Measurements from ENCODE around the gene BANK1.

The BANK1 gene

DNA sequence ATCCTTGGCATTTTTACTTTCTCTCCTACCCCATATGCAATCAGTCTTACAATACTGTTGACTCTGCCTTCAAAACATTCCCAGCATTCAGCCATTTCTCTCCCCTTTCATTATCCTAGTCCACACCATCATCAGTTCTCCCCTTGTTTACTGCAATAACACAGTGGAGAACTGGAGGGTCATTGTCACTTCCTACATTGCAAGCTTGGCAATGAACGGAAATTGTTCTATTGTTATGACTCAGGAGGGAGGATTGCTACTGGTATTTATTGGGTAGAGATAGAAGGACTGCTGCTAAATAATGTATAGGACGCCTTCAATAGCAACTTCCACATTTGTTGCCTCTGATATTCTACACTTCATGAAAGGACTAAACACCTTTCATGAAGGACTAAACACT lies 231.8 kb downstream of the BANK1 start:
- no peak for DNase-seq (ENCODE audit: low read depth in 2 of 2, low spot score in 1 of 2)

DNA sequence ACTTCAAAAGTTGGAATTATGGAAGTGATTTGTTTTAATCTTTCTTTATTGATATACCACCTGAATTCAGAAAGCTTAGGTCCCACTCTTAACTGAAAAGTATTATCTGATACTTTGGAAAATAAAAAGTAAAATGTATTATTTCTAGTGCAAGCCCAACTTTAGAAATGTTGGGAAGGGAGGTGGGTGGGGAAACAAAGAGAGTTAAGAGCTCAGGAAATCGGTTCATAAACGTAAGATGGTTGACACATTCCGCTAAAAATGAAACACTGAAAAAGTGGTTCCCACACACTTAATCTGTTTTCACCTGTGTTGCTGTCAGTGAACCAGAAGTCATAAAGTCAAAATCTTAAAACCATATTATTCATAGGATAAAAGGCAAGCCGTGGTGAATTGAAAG lies 237.4 kb downstream of the BANK1 start:
- DNase-seq (ENCODE audit: low read depth in 2 of 2, low spot score in 1 of 2) = no peak

DNA sequence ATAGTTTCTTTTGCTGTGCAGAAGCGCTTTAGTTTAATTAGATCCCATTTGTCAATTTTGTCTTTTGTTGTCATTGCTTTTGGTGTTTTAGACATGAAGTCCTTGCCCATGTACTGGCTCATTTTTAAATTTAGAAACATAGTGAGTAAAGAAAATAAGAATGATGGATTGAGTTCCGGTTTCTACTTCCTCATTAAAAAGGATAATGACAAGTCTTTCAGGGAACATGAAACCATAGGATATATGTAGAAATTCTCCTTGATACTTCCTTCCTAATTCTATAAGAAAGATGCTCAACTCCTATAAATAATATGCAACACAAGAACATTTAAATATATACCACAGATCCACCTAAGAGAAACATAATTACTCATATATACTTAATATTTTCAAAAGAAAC lies 240.9 kb downstream of the BANK1 start:
- DNase-seq (ENCODE audit: low read depth in 2 of 2, low spot score in 1 of 2) = no peak

DNA sequence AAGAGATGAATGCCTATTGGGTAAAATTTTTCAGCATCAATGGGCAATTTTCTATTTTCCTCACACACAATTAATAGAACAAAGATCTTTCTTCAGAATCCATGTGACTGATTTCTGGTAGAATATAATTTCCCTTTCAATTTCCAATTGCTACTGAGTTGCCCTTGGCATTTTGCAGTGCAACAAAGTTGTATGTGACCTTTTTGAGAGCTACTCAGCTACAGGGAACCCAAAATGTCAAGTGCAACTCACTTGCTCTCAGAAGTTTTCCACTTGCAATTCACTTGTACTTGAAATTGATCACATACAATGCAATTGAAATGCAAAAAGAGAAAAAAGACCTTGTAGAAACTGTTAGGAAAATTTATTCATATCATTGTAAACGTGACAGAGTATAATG lies 245.5 kb downstream of the BANK1 start:
- DNase-seq (ENCODE audit: low read depth in 2 of 2, low spot score in 1 of 2) = no peak

DNA sequence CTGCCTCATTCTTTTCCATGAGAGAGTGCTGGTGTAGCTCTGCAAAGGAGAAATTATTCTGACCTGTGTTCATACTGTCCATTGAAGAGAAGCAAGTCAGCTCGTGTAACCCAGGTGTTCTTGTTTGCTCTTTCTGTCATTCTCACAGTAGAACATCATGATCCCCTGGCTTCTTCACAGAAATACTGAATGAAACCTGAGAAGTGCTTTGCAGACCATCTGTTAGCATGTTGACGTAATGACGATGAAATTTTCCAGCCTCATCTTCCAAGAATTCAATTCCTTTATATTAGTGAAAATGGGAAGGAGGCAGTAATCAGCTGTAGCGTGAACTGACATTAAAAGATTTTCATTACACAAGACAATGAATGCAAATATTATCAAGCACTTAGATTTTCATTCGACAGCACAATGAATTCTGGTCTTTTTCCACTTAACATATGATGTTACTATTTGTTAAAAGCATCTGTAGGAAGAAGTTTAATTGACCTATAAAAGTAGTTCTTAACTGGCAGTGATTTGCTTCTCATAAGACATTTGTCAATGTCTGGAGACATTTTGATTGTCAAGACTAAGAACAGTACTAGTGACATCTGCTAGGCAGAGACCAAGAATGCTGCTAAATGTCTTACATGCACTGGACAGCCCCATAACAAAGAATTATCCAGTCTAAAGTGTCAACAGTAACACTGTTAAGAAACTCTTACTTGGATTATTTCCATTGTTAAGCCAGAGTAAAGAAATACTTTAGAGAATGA lies 246.3 kb downstream of the BANK1 start:
- DNase-seq (ENCODE audit: low read depth in 2 of 2, low spot score in 1 of 2) = no peak

DNA sequence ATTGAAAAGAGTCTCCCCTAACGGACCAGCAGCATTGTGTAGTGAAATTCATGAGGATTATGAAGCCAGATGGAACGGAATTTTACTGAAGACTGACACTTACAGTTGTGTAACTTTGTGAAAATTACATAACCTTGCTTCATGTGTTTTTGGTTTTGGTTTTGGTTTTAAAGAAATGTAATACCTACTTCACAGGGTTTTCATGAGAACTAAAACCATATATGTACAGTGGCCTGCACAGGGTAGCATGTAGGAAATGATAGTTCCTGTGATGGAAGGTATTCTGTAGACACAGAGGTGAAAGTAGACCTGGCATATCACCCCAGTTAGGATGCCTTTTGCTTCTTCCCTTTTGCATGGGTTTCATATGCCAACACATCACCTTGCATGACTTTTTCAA lies 247.0 kb downstream of the BANK1 start:
- no peak for DNase-seq (ENCODE audit: low read depth in 2 of 2, low spot score in 1 of 2)

DNA sequence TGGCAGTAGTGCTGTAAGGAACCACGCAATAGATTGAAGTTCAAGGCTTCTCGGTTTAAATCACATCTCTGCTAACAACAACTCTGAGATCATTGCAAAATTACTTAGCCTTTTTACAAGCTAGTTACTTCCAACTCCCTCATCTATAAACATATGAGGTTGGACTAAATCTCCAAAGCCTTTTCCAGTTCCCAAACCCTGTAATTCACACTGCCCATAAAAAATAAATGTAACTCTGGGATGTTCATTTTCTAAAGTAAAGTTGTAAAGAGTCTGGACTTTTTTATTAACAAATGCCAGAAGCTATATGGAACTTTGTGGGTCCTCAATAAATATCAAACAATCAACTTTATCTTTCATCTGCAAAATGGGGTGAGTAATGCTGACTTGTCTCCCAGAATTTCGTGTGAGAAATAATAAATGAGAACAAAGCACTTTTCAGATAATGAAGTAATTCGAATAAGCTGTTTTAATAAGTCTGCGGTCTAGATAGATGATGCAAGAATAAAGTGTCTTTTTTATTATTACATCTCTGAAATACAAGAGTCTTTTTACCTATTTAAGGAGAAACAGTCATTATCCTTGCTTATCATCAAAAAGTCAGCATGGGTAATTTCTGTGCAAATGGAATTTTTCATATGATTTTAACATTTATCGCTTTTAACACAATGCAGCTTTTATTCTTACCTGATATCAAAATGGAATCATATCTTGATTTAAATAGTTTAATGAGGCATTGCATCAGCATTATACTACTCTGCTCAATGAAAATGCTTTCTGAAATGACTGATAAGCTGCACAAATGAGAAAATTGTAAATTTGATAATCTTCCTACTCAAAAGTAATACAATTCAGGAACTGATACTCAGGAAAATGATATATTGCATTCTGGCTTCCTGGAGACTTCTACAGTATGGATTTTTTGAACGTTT lies 252.6 kb downstream of the BANK1 start:
- DNase-seq (ENCODE audit: low read depth in 2 of 2, low spot score in 1 of 2) = no peak

DNA sequence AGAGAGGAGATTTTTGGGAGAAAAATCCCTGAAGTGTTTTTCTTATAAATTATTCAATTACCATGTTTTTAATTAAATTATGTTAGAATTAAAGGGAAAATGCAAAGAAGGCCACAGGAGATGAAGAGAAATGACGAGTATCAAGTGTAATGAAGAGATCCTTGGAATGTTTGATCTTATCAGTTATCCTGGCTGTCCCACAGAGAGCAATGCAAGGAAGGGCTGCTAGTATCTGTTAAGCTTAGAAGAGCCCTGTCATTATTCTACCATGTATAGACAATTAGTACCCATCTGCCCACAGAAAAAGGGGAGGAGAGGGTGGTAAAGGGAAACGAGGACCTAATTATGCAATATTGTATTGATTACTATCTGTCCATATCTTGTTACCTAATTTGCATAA lies 257.1 kb downstream of the BANK1 start:
- no peak for DNase-seq (ENCODE audit: low read depth in 2 of 2, low spot score in 1 of 2)

DNA sequence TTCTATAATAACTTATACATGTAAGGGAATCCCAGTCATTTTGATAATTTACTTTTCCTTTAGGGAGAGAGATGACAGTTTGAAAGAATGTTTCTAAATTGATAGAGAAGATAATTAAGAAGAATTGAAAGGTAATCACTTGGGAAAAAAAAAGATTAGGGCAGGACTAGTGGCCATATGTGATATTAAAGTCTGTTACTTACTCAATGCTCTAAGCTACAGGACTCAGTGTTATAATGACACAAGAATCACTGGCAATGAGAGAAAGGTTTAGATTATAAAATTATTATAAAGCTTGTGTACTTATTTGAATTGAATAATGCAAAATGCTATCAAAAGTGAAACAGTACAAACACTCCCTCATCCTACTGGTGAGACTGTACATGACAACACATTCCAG lies 265.3 kb downstream of the BANK1 start:
- no peak for DNase-seq (ENCODE audit: low read depth in 2 of 2, low spot score in 1 of 2)

DNA sequence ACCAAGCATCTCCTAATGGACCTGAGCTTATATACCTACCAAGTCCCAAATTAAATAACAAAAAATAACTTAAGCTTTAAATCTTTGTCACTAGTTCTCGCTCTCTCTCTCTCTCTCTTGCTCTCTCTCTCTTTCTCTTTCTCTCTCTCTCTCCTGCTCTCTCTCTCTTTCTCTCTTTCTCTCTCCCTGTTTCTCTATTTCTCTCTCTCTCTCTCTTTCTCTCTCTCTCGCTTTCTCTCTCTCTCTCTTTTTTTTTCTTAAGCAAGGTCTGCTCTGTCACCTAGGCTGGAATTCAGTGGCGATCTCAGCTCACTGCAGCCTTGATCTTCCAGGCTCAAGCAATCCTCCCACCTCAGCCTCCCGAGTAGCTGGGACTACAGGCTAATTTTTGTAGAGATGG lies 266.6 kb downstream of the BANK1 start:
- DNase-seq (ENCODE audit: low read depth in 2 of 2, low spot score in 1 of 2) = no peak

DNA sequence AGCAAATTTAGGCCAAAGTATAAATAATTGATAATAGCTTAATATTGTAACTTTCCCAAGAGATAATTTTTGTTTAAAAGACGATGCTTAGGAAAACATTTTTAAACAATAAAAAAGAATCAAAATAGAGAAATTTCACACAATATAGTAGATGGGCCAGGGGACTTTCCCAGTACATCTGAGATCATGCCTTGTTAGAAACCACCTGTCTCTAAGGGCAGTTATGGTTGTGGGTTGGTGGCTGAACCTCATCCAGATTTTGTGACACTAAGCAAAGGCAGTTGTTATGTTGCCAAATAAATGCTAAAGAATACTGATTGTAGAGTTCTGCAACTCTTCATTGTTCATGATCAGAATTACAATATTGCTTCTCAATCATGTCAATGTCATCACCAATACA lies 270.6 kb downstream of the BANK1 start:
- DNase-seq (ENCODE audit: low read depth in 2 of 2, low spot score in 1 of 2) = no peak

DNA sequence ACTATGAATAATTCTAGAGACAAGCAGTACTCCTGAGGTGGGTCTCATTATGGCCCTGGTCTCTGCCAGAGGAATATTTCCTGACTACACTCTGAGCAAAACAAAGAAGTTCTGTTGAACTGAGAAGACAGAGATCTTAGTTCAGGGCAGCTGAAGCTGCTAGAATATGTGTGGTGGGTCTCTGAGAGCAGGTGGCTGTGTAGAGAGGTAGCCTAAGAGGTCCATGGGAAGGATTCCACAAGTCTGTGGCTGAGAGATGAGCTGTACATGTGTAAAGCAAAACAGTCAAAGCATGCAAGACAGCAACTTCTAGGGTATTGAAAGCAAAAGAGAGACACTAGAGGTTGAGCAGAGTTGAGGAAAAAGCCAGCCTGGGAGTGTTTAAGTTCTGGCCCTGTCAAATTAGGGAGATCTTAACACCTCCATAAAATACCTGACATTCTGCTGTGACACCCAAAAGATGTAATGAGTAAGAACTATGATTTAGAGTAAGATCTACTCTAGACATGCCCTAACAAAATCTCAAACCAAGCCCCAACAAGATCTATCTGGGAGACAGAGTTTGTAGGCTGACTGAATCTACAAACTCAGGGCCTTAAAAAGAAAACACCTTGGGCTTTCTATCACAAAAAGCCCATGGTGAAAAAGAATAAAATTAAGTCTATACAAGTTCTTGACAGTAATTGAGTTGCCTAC lies 274.4 kb downstream of the BANK1 start:
- no peak for DNase-seq (ENCODE audit: low read depth in 2 of 2, low spot score in 1 of 2)

DNA sequence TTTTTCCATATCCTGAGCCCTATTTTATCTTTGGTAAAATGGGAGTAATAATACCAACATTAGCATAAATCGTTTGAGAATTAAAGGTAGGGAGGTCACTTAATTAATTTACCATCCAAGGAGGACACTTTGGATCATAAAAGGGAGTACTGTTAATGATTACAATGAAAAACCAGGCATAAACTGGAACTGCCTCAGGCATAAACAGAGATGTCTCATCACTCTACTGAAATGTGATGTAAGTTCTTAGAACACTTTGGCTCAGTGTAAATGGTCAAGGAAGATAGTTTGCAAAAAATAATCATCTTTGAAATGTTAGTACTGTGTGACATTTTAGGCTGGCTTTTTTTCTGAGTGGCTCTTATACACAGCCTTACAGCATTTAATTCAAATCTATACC lies 286.1 kb downstream of the BANK1 start:
- DNase-seq (ENCODE audit: low read depth in 2 of 2, low spot score in 1 of 2) = no peak

DNA sequence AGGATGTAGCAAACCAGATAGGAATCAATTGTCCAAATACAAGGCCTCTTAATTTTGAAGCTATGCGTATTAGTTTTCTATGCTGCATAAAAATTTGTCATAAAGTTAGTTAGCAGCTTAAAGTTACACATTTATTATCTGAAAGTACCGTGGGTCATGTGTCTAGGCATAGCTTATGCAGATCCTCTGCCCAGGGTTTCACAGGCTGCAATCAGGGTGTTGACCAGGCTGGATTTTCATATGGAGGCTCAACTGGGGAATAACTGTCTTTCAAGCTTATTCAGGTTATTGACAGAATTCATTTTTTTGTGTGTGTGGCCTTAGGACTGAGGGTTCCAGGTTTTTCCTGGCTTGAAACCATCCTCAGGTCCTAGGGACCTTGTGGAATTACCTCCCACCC lies 289.7 kb downstream of the BANK1 start:
- no peak for DNase-seq (ENCODE audit: low read depth in 2 of 2, low spot score in 1 of 2)

DNA sequence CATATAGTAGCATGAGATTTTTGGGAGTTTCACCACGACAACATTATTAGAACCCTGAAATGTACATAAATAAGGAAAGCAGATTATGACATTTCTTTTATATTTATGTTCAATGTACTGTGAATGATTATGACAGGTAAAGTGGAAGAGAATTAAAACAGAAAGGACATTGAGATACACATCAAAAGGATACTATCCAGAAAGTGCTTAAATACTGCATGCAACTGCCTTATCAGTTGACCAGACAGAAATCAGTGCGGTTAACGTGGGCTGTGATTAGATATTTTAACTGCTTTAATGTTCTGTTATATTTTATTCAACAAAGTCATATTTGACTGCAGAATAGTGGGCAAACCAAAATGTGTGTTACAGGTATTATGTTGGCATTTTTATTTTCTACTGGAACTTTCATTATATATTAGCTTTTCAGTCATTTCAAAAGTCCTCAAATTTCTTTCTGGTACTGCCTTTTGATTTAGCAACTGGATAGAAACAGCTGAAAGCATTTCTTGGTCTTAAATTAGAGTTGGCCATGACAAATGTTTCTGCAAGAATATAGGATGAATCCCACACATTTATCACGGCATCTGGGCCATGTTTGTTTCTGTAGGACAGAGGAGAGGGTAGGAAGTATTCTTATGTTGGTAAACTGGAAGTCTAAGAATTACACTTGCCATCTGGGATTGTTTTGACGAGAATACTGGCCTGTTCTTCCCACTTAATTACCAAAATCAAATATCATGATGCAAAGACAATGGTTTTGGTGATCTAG lies 299.5 kb downstream of the BANK1 start:
- DNase-seq (ENCODE audit: low read depth in 2 of 2, low spot score in 1 of 2) = no peak

DNA sequence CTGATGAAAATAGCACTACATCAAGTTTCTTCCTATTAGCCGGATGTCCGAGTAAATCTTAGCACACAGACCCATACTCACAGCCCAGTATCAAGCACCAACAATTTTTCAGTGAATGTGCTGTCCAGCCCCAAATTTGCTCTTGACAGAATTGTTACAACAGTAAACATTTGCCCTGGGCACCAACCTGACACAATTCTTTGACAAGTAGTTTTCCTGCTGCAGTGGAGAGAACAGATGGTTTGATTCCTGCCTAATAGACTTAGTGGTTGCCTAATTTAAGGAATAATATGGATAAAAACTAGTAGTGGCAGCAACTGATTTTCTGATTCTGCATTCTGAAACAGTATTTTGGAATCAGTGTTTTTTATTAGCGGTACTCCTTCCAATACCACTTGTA lies 301.1 kb downstream of the BANK1 start:
- no peak for DNase-seq (ENCODE audit: low read depth in 2 of 2, low spot score in 1 of 2)

DNA sequence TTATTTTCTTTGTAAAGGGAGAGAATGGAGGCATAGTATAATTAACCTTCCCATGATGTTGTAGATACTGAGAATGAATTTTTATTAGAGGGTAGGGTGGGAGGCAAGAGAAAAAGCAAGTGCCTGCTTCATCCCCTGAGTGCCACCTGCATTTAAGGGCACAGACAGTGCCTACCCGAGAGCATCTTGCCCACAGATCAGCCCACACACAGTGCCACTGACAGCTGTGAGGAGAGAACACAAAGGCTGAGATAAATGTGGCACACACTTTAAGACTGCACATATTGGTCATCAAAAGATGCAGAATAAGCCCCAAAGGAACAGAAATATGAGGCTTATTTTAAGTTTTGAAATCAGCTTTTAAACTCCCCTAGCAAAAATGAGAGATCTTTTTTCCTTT lies 304.0 kb downstream of the BANK1 start:
- no peak for DNase-seq (ENCODE audit: low read depth in 2 of 2, low spot score in 1 of 2)

DNA sequence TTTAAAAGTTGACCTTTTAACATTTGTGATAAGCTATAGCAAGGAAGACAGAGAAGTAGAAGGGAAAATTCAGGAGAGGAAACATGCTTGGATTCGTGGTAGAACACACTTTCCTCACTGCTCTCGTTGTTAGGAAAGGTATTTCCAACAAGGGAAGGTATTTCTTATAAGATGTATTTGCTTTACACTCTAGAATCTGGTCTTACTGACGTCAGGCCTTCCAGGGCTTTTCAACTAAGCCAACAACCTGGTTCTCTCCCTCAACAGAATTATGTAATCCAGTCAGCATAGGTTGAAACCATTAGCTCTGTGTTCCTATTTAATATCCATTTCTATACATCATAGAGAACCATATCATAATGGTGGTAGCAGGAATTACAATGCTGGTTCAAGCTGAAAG lies 312.8 kb downstream of the BANK1 start:
- DNase-seq (ENCODE audit: low read depth in 2 of 2, low spot score in 1 of 2) = no peak

DNA sequence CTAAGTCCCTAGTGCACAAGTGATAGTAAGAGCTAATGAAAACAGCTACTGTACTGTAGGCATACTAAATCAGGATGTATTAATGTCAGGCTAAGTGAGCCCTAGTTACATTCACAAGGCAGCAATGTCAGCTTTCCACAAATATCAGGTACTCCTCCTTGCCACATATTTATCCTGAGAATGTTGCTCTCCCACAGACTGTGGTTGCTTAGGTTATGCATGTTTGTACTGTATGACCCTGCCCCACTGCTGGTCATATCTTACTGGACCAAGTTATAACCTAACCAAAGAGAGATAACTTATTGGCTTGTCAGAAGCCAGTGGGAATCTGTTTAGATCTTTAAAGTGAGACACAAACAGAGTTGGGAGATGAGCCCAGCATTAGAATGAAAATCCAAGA lies 313.7 kb downstream of the BANK1 start:
- DNase-seq (ENCODE audit: low read depth in 2 of 2, low spot score in 1 of 2) = no peak

DNA sequence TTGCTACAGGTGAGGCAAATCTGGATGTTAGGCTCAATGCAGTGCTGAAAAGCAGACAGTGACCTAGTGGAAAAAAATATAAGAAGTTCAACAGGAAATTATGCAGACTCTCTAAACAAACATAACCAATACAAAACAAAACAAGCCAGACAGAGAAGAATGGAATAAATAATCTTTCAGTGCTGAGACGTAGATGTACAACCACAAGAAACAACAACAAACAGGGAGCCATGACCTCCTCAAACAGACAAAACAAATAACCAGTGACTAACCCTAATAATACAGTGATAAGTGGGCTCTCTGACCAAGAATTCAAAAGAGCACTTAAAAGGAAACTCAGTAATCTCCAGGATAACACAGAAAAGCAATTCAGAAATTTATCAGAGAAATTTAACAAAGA lies 315.5 kb downstream of the BANK1 start:
- DNase-seq (ENCODE audit: low read depth in 2 of 2, low spot score in 1 of 2) = no peak

DNA sequence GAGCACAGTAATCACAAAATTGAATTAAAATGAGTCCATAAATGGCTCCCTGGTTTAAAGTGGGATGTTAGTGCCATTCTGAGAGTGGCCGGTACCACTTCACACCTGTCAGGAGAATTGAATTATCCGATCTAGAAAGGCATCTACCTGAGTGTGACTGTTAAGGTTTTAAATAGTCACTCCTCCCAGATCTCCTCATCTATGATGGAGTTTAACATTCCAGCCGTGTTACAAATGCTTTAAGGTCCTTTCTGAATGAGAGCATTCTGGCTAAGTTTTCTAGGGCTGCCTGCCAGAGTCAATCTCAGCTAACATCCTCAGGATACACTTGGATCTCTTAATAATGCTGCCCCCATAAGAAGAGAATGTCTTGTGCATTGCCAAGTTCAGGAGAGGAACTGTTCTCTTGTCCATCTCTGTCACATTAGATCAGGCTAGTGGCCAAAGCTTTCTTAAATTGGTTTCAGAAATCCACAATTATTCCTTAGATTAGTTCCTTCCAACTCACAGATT lies 323.6 kb downstream of the BANK1 start:
- DNase-seq (ENCODE audit: low read depth in 2 of 2, low spot score in 1 of 2) = no peak

Data from stimulated activated CD8-positive, alpha-beta memory T cell treated with anti-CD3 and anti-CD28 coated beads, Interleukin-4, amount 100 ng/mL, for 4 hours (primary cell).